Esophagus squamous epithelium (tissue), 5 donors: ENCODE results near the gene FAM221A. TPM values are rescaled to one million over a fixed set of nuclear protein-coding genes. Genes with fewer than 3 reads are reported as not detected.

ENCODE experiments used
- DNase-seq: peaks from one replicate; lab custom pipeline; 2025; lab: John Stamatoyannopoulos, UW
- H3K27ac ChIP-seq, 4 donors: fragments of 200-600 bp; sonication (generic); one replicate each; pipeline ENCODE4 v1.5.1; 2016 to 2019; ENCODE audit warnings: mild to moderate bottlenecking in 1 of 4
- H3K27me3 ChIP-seq, 4 donors: fragments of 200-600 bp; sonication (generic); 1 replicate in 3 of 4; 2 replicates in 1 of 4; pipeline versions ENCODE4 v1.5.1 to v1.6.0; 2017 to 2021; ENCODE audit warnings: antibody characterized with exemption in 1 of 4
- H3K36me3 ChIP-seq, 3 donors: fragments of 200-600 bp; sonication (generic); one replicate each; pipeline ENCODE4 v1.5.1; 2016 to 2019
- H3K4me1 ChIP-seq, 3 donors: fragments of 200-600 bp; sonication (generic); one replicate each; pipeline ENCODE4 v1.5.1; 2017 to 2019
- H3K4me3 ChIP-seq, 4 donors: fragments of 200-600 bp; sonication (generic); 1 replicate in 3 of 4; 2 replicates in 1 of 4; pipeline ENCODE4 v1.5.1; 2016 to 2019; ENCODE audit warnings: mild to moderate bottlenecking in 2 of 4, moderate library complexity in 1 of 4
- H3K9me3 ChIP-seq, 3 donors: fragments of 200-600 bp; sonication (generic); one replicate each; pipeline ENCODE4 v1.5.1; 2016 to 2019
- POLR2A ChIP-seq, 4 donors: fragments of 450-650 bp; IDR thresholded peaks; one replicate each; pipeline ENCODE4 v1.6.1; 2017; ENCODE audit warnings: antibody characterized with exemption in 4 of 4, mild to moderate bottlenecking in 4 of 4, moderate library complexity in 3 of 4
- whole genome bisulfite sequencing, 2 donors: methylation state at CpG; one replicate each; pipeline ENCODE4 v1.1.5; 2018; 5-methylcytosine and 5-hydroxymethylcytosine counted together
- intact Hi-C: fragments of 100-400 bp; cut with DNase I; formaldehyde crosslinking; loops from one replicate; pipeline ENCODE4 v1.15.0; 2022
- small RNA-seq, 4 donors: library from RNA; depleted of rRNA; stranded (forward); fragments of <200 nt; gene quantifications; one replicate each; pipeline ENCODE3, GENCODE V24; 2016
- total RNA-seq, 4 donors: library from RNA; depleted of rRNA; stranded (reverse); fragments of >200 nt; gene quantifications; one replicate each; pipeline ENCODE4 v1.1.0, GENCODE V29; 2016
- TF ChIP-seq, protein P1 (sequence below), 6 experiments: fragments of 450-650 bp in 4 of 6; fragments of 200-600 bp in 2 of 6; sonication (generic) in 2 of 6; IDR thresholded peaks; one replicate each; pipeline ENCODE4 v1.5.1; 2016 to 2019; ENCODE audit warnings: antibody characterized with exemption in 6 of 6, mild to moderate bottlenecking in 4 of 6, moderate library complexity in 4 of 6
- donor health status: DM: yes; HTN: yes; CAD: no.

FAM221A gene
- total RNA-seq, 4 donors from 2014 or later: 4.2 to 17.7 (median 7.7) TPM

DNA sequence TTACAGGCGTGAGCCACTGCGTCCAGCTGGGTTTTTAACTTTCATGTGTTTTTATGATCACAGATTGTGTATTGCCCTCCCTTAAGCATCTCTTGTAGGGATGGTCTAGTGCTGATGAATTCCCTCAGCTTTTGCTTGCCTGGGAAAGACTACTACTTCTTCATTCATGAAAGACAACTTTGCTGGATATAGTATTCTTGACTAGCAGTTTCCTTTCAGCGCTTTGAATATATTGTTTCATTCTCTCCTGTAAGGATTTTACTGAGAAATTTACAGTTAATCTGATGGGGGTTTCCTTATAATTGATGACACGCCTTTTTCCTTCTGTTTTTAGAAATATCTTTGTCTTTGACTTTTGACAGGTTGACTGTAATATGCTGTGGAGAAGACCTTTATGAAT, 63.2 kb downstream of the FAM221A start:
- Histone ChIP-seq H3K4me3 (no peak overlapping the region), H3K4me1 (no peaks in the 10 kb centered on the region), H3K36me3 (no peaks in the 10 kb centered on the region), H3K9me3 (peaks cover 0 to 15% (median 5%) of the 10 kb centered on the region in 3 donors), H3K27me3 (no peaks in the 10 kb centered on the region), H3K27ac (no peak overlapping the region)
- intact Hi-C loops: no loop called here
- TF ChIP-seq POLR2A (IDR thresholded peaks at IDR 0.05): no peak
- TF ChIP-seq, protein P1, sequence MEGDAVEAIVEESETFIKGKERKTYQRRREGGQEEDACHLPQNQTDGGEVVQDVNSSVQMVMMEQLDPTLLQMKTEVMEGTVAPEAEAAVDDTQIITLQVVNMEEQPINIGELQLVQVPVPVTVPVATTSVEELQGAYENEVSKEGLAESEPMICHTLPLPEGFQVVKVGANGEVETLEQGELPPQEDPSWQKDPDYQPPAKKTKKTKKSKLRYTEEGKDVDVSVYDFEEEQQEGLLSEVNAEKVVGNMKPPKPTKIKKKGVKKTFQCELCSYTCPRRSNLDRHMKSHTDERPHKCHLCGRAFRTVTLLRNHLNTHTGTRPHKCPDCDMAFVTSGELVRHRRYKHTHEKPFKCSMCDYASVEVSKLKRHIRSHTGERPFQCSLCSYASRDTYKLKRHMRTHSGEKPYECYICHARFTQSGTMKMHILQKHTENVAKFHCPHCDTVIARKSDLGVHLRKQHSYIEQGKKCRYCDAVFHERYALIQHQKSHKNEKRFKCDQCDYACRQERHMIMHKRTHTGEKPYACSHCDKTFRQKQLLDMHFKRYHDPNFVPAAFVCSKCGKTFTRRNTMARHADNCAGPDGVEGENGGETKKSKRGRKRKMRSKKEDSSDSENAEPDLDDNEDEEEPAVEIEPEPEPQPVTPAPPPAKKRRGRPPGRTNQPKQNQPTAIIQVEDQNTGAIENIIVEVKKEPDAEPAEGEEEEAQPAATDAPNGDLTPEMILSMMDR (IDR thresholded peaks at IDR 0.05): no peak
- 85 to 86% methylated on average over 4 of the region's 4 CpGs for WGBS, 2 donors
- no peak for DNase-seq

DNA sequence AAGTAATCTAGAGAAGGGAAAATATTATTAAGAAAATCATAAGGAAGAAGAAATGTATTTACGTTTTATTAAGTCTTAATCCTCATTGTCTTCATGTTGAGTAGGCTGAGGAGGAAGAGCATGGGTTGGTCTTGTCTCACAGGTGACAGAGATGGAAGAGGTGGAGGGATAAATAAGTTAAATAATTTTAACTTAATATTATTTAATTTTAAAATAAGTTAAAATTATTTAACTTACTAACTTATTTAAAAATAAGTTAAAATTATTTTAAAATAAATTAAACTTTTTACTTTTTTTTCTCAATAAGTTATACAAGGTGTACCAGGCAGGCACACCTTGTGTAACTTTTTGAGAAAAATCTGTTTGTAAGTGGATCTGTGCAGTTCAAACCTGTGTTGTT, 66.6 kb downstream of the FAM221A start:
- WGBS, 2 donors: 62 to 71% methylated on average over 1 of the region's 1 CpG
- TF ChIP-seq, protein P1 (IDR thresholded peaks at IDR 0.05): no peak
- TF ChIP-seq POLR2A (IDR thresholded peaks at IDR 0.05): no peak
- Histone ChIP-seq H3K4me1 (no peaks in the 10 kb centered on the region), H3K27me3 (no peaks in the 10 kb centered on the region), H3K9me3 (peaks cover 0 to 15% (median 5%) of the 10 kb centered on the region in 3 donors), H3K27ac (no peak overlapping the region), H3K36me3 (no peaks in the 10 kb centered on the region), H3K4me3 (no peak overlapping the region)
- no peak for DNase-seq
- intact Hi-C loops: no loop called here

DNA sequence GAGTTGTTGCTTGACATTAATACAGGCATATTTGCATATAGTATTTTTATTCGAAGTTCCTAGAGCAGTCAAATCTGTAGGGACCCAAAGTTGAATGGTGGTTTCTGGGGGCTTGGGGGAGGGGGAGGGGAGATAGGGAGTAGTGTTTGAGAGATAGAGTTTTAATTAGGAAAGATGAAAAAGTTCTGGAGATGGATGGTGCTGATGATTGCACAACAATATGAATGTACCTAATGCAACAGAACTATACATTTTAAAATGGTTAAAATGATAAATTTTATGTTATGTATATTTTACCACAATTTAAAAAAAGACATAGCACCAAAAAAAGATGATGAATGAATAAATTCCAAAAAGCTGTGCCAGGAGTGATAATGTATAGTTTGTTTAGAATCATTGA, 71.9 kb downstream of the FAM221A start:
- no peak overlapping the region for H3K27ac ChIP-seq
- H3K4me3 ChIP-seq: no peak overlapping the region
- no peaks in the 10 kb centered on the region for H3K27me3 ChIP-seq
- H3K9me3 ChIP-seq: no peaks in the 10 kb centered on the region
- intact Hi-C loops: no loop called here
- TF ChIP-seq POLR2A (IDR thresholded peaks at IDR 0.05): no peak
- TF ChIP-seq, protein P1 (IDR thresholded peaks at IDR 0.05): no peak
- H3K36me3 ChIP-seq: no peaks in the 10 kb centered on the region
- no peaks in the 10 kb centered on the region for H3K4me1 ChIP-seq
- DNase-seq: no peak
- WGBS, 2 donors: 44 to 53% methylated on average over 1 of the region's 1 CpG

Small RNAs within 50 kb of the gene (small RNA-seq; reads per million reads assigned to genes)
- gene AC006026.2: 0 reads per million in 4 donors

Other genes with a start within 250 kb of the FAM221A start
- 1 to 10 TPM; 1.3 to 9.3 (median 7.2) TPM for gene IGF2BP3, start 209.7 kb upstream of the FAM221A start, total RNA-seq
- gene TRA2A, start 148.2 kb upstream of the FAM221A start, total RNA-seq: 10 to 100 TPM; 23.7 to 54.0 (median 38.9) TPM
- 10 to 100 TPM in 1 of 4 donors, 1 to 10 TPM in 3; 6.3 to 13.7 (median 7.6) TPM for gene CCDC126, start 82.8 kb upstream of the FAM221A start, total RNA-seq
- under 1 TPM in 3 of 4 donors, not detected in 1; 0.49 to 0.67 (median 0.57) TPM for gene STK31, start 30.0 kb downstream of the FAM221A start, total RNA-seq